ENCODE results near the gene PPFIBP2. TPM values are rescaled to one million over a fixed set of nuclear protein-coding genes. Genes with fewer than 3 reads are reported as not detected.

PPFIBP2 gene
- total and polyA plus RNA-seq, 2 of the 13 experiments (the other 11 are each of a cell fraction or from before 2014, with no cell fraction given), result 15.0 to 52.5 TPM

DNA sequence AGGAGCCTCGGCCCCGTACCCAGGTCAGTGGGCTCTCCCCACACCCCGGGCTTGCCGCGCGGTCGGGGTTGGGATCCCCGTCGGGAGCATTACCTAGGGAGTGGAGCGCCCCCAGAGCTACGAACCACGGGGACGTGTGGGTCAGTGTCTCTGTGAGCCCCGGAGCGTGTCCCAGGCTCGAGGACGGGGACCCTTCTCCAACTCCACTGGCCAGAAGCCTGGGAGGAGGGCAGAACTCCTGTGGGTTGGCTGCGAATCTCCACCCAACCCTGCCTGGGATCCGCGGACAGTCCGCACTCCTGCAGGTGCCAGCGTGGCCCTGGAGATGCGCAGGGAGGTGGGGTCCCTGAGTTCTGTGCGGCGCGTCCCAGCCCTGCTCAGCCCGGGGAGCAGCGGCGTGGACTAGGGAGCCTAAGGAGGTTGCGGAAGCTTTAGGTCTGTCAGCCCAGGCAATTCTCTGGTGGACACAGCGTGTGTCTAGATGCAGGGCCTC, 346 bp downstream of the PPFIBP2 start (continued):
- TF ChIP-seq CAMTA2 (CRISPR knock-in tag; IDR thresholded peaks at IDR 0.05; ENCODE audit: borderline replicate concordance) (no peak), TEAD3 (CRISPR knock-in tag; optimal IDR thresholded peaks at IDR 0.05; ENCODE audit: borderline replicate concordance) (no peak), ZNF343 (CRISPR knock-in tag; IDR thresholded peaks at IDR 0.05) (no peak), RAD21 (CRISPR knock-in tag; IDR thresholded peaks at IDR 0.05) (no peak), ZNF619 (CRISPR knock-in tag; IDR thresholded peaks at IDR 0.05) (no peak), ZNF557 (CRISPR knock-in tag; IDR thresholded peaks at IDR 0.05) (no peak), MEIS1 (CRISPR knock-in tag; IDR thresholded peaks at IDR 0.05; ENCODE audit: borderline replicate concordance) (no peak), POGZ (CRISPR knock-in tag; IDR thresholded peaks at IDR 0.05) (no peak), ZNF781 (CRISPR knock-in tag; IDR thresholded peaks at IDR 0.05; ENCODE audit: borderline replicate concordance, not compliant biosample characterization) (no peak), SPEN (CRISPR knock-in tag; IDR thresholded peaks at IDR 0.05; ENCODE audit: low read depth) (no peak), ZMYM3 (CRISPR knock-in tag; IDR thresholded peaks at IDR 0.05) (no peak), MIXL1 (CRISPR knock-in tag; IDR thresholded peaks at IDR 0.05) (no peak), EHMT2 (IDR thresholded peaks at IDR 0.05; ENCODE audit: borderline replicate concordance, low read depth, low read length) (no peak), SRF (IDR thresholded peaks at IDR 0.05; ENCODE audit: low read depth, low read length) (no peak), GPN1 (CRISPR knock-in tag; IDR thresholded peaks at IDR 0.05; ENCODE audit: borderline replicate concordance) (no peak), KDM1A (CRISPR knock-in tag; IDR thresholded peaks at IDR 0.05) (no peak), BCL6 (CRISPR knock-in tag; IDR thresholded peaks at IDR 0.05) (no peak), NFYC (CRISPR knock-in tag; IDR thresholded peaks at IDR 0.05) (no peak), FOXM1 (CRISPR knock-in tag; IDR thresholded peaks at IDR 0.05) (no peak)
- TF ChIP-seq, protein P1, sequence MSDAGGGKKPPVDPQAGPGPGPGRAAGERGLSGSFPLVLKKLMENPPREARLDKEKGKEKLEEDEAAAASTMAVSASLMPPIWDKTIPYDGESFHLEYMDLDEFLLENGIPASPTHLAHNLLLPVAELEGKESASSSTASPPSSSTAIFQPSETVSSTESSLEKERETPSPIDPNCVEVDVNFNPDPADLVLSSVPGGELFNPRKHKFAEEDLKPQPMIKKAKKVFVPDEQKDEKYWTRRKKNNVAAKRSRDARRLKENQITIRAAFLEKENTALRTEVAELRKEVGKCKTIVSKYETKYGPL (CRISPR knock-in tag; IDR thresholded peaks at IDR 0.05), result no peak
- TF ChIP-seq, protein P2, sequence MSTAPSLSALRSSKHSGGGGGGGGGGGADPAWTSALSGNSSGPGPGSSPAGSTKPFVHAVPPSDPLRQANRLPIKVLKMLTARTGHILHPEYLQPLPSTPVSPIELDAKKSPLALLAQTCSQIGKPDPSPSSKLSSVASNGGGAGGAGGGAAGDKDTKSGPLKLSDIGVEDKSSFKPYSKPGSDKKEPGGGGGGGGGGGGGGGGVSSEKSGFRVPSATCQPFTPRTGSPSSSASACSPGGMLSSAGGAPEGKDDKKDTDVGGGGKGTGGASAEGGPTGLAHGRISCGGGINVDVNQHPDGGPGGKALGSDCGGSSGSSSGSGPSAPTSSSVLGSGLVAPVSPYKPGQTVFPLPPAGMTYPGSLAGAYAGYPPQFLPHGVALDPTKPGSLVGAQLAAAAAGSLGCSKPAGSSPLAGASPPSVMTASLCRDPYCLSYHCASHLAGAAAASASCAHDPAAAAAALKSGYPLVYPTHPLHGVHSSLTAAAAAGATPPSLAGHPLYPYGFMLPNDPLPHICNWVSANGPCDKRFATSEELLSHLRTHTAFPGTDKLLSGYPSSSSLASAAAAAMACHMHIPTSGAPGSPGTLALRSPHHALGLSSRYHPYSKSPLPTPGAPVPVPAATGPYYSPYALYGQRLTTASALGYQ (CRISPR knock-in tag; IDR thresholded peaks at IDR 0.05), result no peak
- TF ChIP-seq, protein P3, sequence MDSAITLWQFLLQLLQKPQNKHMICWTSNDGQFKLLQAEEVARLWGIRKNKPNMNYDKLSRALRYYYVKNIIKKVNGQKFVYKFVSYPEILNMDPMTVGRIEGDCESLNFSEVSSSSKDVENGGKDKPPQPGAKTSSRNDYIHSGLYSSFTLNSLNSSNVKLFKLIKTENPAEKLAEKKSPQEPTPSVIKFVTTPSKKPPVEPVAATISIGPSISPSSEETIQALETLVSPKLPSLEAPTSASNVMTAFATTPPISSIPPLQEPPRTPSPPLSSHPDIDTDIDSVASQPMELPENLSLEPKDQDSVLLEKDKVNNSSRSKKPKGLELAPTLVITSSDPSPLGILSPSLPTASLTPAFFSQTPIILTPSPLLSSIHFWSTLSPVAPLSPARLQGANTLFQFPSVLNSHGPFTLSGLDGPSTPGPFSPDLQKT (CRISPR knock-in tag; IDR thresholded peaks at IDR 0.05; ENCODE audit: borderline replicate concordance), result no peak
- TF ChIP-seq, protein P4, sequence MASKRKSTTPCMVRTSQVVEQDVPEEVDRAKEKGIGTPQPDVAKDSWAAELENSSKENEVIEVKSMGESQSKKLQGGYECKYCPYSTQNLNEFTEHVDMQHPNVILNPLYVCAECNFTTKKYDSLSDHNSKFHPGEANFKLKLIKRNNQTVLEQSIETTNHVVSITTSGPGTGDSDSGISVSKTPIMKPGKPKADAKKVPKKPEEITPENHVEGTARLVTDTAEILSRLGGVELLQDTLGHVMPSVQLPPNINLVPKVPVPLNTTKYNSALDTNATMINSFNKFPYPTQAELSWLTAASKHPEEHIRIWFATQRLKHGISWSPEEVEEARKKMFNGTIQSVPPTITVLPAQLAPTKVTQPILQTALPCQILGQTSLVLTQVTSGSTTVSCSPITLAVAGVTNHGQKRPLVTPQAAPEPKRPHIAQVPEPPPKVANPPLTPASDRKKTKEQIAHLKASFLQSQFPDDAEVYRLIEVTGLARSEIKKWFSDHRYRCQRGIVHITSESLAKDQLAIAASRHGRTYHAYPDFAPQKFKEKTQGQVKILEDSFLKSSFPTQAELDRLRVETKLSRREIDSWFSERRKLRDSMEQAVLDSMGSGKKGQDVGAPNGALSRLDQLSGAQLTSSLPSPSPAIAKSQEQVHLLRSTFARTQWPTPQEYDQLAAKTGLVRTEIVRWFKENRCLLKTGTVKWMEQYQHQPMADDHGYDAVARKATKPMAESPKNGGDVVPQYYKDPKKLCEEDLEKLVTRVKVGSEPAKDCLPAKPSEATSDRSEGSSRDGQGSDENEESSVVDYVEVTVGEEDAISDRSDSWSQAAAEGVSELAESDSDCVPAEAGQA (IDR thresholded peaks at IDR 0.05; ENCODE audit: low read depth), result no peak
- TF ChIP-seq, protein P4 (CRISPR knock-in tag; IDR thresholded peaks at IDR 0.05; ENCODE audit: borderline replicate concordance), result no peak
